Heart left ventricle (tissue), 13 donors: ENCODE results near the gene MEP1A.

Source experiments
- POLR2A ChIP-seq, 2 donors: fragments of 450-650 bp; IDR thresholded peaks; one replicate each; pipeline ENCODE4 v1.6.1; 2017; ENCODE audit warnings: antibody characterized with exemption in 2 of 2, mild to moderate bottlenecking in 2 of 2, moderate library complexity in 2 of 2
- TF ChIP-seq, protein P1 (sequence below), 12 donors: fragments of 200-600 bp; sonication (generic) in 4 of 12; IDR thresholded peaks; one replicate each; pipeline versions ENCODE4 v1.5.0 to v1.8.0; 2018 to 2022; ENCODE audit warnings: antibody characterized with exemption in 12 of 12, mild to moderate bottlenecking in 5 of 12
- donor health status: ischemic (EF 13 %, LVEDD 7.1; RV severe dilation, severe dysfunction).
- donor health status: DM: no; HTN: yes; CAD: no.
- donor health status: DM: no; HTN: no; CAD: no.
- donor health status: ischemic (EF 25% LVEDD 6.9; RV normal size, moderate dysfunction).
- donor health status: ischemic (EF 25% LVEDD 5.7; RV mildly dilated, moderate dysfunction).
- donor health status: ischemic (EF 35%, LVEDD 5.7; RV mildly dilated, moderate dysfunction).
- donor health status: nonischemic (EF 11% LVEDD 7.7; RV severe dilation, severe dysfunction).
- donor health status: DM: yes; HTN: yes; CAD: no.
- donor health status: PGD.
- donor health status: ischemic (EF 29% LVEDD 5.4; RV normal size, mild dysfunction).
- donor health status: nonischemic (EF 23%, LVEDD 6.1; RV moderate dilation, normal function).

DNA sequence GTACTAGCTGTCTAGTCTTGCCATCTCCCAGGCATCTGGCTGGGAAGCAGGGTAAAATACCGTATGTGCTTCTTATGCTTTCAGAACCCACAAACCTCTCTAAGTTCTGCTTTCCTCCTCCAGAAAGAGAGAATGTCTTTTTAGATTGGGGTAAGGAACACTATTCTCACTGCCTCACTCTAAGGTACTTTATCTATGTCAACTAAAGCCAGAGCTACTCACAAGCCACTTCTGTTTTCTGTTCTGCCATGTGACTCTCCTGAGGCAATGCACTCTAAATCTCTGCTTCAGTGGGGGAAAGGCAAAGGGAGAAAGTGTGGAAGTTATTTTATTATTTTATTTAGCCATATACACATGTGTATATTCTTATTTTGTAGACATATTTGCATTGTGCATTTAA lies 15.6 kb downstream of the MEP1A start:
- TF ChIP-seq POLR2A (IDR thresholded peaks at IDR 0.05), result no peak
- TF ChIP-seq, protein P1, sequence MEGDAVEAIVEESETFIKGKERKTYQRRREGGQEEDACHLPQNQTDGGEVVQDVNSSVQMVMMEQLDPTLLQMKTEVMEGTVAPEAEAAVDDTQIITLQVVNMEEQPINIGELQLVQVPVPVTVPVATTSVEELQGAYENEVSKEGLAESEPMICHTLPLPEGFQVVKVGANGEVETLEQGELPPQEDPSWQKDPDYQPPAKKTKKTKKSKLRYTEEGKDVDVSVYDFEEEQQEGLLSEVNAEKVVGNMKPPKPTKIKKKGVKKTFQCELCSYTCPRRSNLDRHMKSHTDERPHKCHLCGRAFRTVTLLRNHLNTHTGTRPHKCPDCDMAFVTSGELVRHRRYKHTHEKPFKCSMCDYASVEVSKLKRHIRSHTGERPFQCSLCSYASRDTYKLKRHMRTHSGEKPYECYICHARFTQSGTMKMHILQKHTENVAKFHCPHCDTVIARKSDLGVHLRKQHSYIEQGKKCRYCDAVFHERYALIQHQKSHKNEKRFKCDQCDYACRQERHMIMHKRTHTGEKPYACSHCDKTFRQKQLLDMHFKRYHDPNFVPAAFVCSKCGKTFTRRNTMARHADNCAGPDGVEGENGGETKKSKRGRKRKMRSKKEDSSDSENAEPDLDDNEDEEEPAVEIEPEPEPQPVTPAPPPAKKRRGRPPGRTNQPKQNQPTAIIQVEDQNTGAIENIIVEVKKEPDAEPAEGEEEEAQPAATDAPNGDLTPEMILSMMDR (IDR thresholded peaks at IDR 0.05), result no peak
